ENCODE data around the gene LHX4.

DNA sequence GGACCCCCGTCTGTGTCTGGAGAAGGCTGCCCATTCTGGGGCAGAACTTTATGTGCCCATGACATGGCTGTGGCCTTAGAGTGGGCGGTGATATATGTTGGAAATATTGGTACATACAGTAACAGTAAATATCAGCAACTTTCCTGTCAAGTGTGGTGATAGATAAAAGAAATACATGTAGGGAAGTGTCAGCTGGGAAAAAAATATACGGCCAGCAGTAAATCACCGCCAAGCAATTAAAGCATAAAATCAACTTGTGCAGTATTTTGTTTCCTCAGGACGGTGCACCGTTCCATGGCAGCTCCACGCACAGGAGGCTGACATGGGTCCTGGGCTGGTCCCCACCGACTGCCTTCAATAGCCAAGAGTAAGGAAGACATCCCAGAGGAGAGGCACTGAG is 27.4 kb downstream of the LHX4 start:
- TF ChIP-seq, protein P1, sequence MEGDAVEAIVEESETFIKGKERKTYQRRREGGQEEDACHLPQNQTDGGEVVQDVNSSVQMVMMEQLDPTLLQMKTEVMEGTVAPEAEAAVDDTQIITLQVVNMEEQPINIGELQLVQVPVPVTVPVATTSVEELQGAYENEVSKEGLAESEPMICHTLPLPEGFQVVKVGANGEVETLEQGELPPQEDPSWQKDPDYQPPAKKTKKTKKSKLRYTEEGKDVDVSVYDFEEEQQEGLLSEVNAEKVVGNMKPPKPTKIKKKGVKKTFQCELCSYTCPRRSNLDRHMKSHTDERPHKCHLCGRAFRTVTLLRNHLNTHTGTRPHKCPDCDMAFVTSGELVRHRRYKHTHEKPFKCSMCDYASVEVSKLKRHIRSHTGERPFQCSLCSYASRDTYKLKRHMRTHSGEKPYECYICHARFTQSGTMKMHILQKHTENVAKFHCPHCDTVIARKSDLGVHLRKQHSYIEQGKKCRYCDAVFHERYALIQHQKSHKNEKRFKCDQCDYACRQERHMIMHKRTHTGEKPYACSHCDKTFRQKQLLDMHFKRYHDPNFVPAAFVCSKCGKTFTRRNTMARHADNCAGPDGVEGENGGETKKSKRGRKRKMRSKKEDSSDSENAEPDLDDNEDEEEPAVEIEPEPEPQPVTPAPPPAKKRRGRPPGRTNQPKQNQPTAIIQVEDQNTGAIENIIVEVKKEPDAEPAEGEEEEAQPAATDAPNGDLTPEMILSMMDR (IDR thresholded peaks at IDR 0.05; ENCODE audit: low read depth, low read length, poor library complexity, severe bottlenecking) = no peak
- TF ChIP-seq EZH2phosphoT487 (IDR thresholded peaks at IDR 0.05; ENCODE audit: borderline replicate concordance, low read length) = no peak

All from DOHH2 (cell line).